ENCODE data around the gene AFAP1.

- no peak for TF ChIP-seq CTCF (conservative IDR thresholded peaks at IDR 0.05; ENCODE audit: low read depth, low read length)
- no peak for TF ChIP-seq EZH2 (IDR thresholded peaks at IDR 0.05; ENCODE audit: low read length, unreplicated experiment)
Observed at GRCh38 chr4:7901311-7901885, 38.3 kb downstream of the AFAP1 start.
